ENCODE results near the gene SLC16A11. TPM values are rescaled to one million over a fixed set of nuclear protein-coding genes. Genes with fewer than 3 reads are reported as not detected.

Gene SLC16A11
- total and polyA plus RNA-seq, 2 donors (not counting 1 experiment from before 2014, with no cell fraction given) = 10.0 to 31.9 TPM

- H3K9me3 Mint-ChIP-seq (ENCODE audit: insufficient read depth) = no peaks in the 10 kb centered on the region
- Histone ChIP-seq H2AFZ (ENCODE audit: insufficient read depth, low read depth, low read length, poor library complexity, severe bottlenecking) (no peak overlapping the region), H3K4me1 (ENCODE audit: control insufficient read depth in 2 of 2, insufficient read depth in 2 of 2, low read length in 2 of 2) (peaks cover 24 to 34% of the 10 kb centered on the region in 2 donors), H3K27ac (ENCODE audit: low read length in 2 of 2) (no peak overlapping the region), H3K4me3 (ENCODE audit: control extremely low read depth in 1 of 5, extremely low read depth in 1 of 5, insufficient read depth in 1 of 5, low read depth in 2 of 5, low read length in 4 of 5) (peak overlapping the region in 1 of 5 experiments; percentile 71), H3K79me2 (ENCODE audit: control insufficient read depth, insufficient read depth, low read length) (peaks cover 10% of the 10 kb centered on the region), H3K9me3 (ENCODE audit: control extremely low read depth in 1 of 3, control insufficient read depth in 2 of 3, insufficient read depth in 1 of 3, low read length in 2 of 3) (peaks cover 0 to 17% (median 0%) of the 10 kb centered on the region in 3 donors), H3K9ac (ENCODE audit: low read length) (no peak overlapping the region), H3K36me3 (replicated peaks in 1 of 2; ENCODE audit: control extremely low read depth in 1 of 2, control insufficient read depth in 1 of 2, extremely low read depth in 1 of 2, insufficient read depth in 2 of 2, low read length in 1 of 2) (peaks cover 0 to 13% of the 10 kb centered on the region in 2 experiments), H3K4me2 (replicated peaks; ENCODE audit: low read depth, low read length, poor library complexity, severe bottlenecking) (peak overlapping the region; percentile 83), H3K27me3 (replicated peaks in 1 of 4; ENCODE audit: control extremely low read depth in 1 of 4, control insufficient read depth in 3 of 4, insufficient read depth in 4 of 4, low read length in 3 of 4) (no peaks in the 10 kb centered on the region), H4K20me1 (ENCODE audit: control insufficient read depth, insufficient read depth, low read length, poor library complexity, severe bottlenecking) (no peaks in the 10 kb centered on the region)
- TF ChIP-seq CTCF (IDR thresholded peaks at IDR 0.05) (no peak), EZH2 (IDR thresholded peaks at IDR 0.05; ENCODE audit: borderline replicate concordance, insufficient read depth, low read depth, low read length, poor library complexity, severe bottlenecking) (no peak)
- WGBS (ENCODE audit: insufficient coverage) = 83% methylated on average over 11 of the region's 11 CpGs
- H3K4me3 Mint-ChIP-seq = peak overlapping the region; percentile 82
- H3K4me1 Mint-ChIP-seq = peaks cover 32% of the 10 kb centered on the region
- ChIA-PET CTCF (interaction anchor here (0.6 to 7.2 kb wide), 18 partner anchors 9 to 178 kb away, joined by 3 to 84 read pairs (median 8); partner anchors contain the start of genes RNASEK, SLC16A11 and SLC16A13), POLR2A (interaction anchor here (1.0 to 2.0 kb wide), 4 partner anchors 9 to 110 kb away, joined by 3 to 13 read pairs (median 8); partner anchors contain the start of genes RNASEK, SLC16A11 and SLC16A13)
- ATAC-seq (ENCODE audit: low read depth) (no peak), DNase-seq (no peak)
- H3K27me3 Mint-ChIP-seq = no peaks in the 10 kb centered on the region
- peak overlapping the region; percentile 57 for H3K27ac Mint-ChIP-seq
- intact Hi-C loops (cut with micrococcal nuclease) = no loop called here
These were observed 22.8 kb downstream of the SLC16A11 start for GRCh38 chr17:7020894-7021664.

Measured in B cell (primary cell).